ENCODE results near the gene ACOD1.
"Not testable (repeated sequence)": the region's sequence is repeated elsewhere in the genome, so short reads cannot be mapped to it uniquely, and the experiment has no call there.

Gene ACOD1

DNA sequence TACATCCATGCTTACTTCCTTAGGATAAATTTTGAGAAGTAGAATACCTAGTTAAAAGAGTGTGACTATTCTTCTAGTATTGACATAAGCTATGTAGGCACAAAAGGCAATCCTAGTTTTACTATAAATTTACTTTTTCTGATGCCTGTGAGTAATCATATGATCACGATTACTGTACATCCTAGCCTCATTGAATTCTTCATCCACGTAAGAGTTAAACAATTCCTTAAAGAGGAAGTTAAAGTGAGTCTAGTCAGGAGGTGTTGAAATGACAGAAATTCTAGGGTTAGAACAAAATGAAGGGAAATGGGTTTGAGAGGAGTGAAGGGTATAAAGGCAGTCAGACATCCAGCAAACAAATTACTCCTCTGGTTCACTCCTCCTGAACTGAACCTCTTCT is at the start of gene ACOD1:
ACOD1 (plus strand) TSS at position 363 of the 400 bp plus-strand sequence. CDS start 48 bp downstream, outside the sequence.
- no peak for DNase-seq (ENCODE audit: low spot score)

DNA sequence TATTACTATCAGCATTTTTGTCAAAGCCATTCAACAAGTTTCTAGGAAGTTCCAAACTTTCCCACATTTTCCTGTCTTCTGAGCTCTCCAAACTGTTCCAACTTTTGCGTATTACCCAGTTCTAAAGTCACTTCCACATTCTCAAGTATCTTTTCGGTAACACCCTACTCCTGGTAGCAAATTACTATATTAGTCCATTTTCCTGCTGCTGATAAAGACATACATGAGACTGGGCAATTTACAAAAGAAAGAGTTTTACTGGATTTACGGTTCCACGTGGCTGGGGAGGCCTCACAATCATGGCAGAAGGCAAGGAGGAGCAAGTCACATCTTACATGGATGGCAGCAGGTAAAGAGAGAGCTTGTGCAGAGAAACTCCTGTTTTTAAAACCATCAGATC is 49.2 kb upstream of the ACOD1 start:
- DNase-seq (ENCODE audit: low spot score), result not testable (repeated sequence)

DNA sequence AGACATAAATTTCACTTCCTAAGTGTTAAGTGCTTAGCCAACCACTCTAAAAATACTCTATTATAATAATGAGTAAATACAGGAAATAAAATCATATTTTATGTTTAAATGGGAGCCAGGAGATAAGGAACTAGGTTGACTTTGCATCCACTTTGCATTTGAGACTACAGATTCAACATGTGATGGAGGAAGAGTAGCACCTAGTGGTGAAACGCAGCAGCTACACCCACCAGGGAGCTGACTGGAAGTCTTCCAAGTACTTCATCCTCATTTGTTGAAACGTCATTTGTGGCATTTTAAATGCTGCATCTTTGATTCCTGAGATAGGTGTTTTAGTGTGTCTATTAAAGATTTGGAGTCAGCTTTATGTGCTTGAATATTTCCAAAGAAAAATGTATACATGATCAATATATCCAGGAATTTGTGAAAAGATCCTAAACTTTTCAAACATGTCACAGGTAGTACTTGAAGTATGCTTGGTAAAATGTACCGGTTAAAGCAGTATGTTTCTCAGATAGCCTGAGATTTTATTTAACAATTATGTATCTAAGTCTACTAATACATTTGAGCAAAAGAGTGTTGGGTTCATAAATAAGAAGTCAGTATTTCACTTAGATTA is 44.7 kb upstream of the ACOD1 start:
- DNase-seq (ENCODE audit: low spot score), result peak; percentile 33

DNA sequence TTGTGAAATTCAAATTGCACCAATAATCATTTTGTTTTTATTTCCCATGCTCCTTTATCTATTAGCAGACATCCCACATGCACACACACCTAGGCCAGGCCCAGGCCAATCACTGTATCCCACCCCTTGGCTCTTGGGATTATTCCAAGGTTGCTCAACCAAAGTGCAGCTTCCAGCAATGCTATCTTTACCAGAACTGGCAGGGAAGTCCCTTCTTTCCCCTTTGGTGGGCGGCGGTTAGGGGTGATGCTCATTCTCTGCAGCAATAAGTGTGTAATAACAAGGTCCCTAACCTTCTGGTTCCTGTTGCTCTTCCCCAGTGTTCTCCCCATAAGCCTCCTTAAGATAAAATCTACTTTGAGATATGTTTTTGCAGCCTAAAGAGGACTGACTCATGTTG is 43.8 kb upstream of the ACOD1 start:
- DNase-seq (ENCODE audit: low spot score), result no peak

DNA sequence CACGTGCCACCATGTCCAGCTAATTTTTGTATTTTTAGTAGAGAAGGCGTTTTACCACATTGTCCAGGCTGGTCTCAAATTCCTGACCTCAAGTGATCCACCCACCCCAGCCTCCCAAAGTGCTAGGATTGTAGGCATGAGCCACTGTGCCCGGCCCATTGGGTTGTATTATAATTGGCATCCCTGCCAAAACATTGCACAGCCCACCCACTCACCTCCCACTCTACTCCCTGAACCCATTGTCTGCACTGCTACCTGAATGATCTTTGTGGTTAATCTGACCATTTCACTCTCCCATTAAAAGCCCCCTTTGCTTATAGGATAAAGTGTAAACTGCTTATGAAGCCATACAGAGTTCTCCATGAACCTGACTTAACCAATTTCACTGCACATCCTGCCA is 35.8 kb upstream of the ACOD1 start:
- no peak for DNase-seq (ENCODE audit: low spot score)

DNA sequence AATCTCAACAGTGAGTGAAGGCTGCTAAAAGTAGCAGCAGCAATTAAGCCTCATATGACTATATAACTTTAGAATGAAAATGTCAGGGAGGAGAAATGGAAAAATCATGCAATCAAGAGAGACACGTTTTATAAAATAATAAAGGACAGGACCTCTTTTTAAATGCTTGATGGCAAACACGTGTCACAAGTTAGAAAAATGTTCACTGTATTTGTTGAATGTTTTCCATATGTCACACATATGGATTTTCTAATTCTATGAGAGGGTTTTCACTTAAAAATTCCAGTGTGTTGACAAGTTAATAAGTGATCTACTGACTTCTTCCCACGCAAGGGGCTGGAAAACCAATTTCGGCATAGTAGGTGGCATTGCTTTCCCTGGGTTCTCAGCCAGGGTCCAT is 34.4 kb upstream of the ACOD1 start:
- no peak for DNase-seq (ENCODE audit: low spot score)

DNA sequence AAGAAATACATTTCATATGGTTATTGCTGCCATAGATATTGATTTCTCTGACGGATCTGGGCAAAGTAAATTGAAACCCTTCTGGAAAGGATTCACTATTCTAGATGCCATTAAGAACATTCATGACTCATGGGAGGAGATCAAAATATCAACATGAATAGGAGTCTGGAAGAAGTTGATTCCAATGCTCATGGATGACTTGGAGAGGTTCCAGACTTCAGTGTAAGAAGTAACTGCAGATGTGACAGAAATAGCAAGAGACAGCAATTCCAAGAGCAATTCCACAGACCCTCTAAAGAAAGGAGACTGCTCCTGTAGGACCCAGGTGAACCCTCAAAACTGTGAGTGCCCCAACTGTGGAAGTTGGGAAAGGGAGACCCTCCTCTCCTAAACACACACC is 31.2 kb upstream of the ACOD1 start:
- no peak for DNase-seq (ENCODE audit: low spot score)

DNA sequence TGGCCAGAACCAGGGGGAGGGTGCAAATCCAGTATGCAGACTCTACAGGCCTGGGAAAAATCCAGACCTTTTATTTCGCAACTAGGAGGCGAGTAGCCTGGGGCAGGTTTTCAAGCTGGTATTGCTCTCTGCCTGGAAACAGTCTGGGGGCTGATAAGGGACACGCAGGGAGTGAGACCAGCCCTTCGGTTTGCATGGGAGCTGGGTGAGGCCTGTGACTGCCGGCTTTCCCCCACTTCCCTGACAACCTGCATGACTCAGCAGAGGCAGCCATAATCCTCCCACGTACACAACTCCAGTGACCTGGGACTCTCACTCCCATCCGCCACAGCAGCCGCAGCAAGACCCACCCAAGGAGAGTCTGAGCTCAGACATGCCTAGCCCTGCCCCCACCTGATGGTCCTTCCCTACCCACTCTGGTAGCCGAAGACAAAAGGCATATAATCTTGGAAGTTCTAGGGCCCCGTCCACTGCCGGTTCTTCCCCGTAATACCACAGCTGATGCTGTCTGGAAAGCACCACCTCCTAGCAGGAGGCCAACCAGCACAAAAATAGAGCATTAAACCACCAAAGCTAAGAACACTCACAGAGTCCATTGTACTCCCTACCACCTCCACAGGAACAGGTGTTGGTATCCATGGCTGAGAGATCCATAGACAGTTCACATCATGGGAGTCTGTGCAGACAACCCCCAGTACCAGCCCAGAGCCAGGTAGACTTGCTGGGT is 30.4 kb upstream of the ACOD1 start:
- DNase-seq (ENCODE audit: low spot score), result not testable (repeated sequence)

DNA sequence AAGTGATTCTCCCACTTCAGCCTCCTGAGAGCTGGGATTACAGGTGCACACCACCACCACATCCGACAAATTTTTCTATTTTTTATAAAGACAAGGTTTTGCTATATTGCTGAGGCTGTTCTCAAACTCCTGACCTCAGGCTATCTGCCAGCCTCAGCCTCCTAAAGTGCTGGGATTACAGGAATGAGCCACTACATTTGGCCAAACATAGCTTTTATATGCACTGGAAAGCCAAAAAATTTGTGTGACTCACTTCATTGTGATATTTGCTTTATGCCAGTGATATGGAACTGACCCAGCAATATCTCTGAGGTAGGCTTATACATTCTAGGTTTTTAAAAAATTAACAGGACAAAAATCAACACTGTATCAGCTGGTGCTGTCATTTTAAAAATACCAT is 26.8 kb upstream of the ACOD1 start:
- no peak for DNase-seq (ENCODE audit: low spot score)

DNA sequence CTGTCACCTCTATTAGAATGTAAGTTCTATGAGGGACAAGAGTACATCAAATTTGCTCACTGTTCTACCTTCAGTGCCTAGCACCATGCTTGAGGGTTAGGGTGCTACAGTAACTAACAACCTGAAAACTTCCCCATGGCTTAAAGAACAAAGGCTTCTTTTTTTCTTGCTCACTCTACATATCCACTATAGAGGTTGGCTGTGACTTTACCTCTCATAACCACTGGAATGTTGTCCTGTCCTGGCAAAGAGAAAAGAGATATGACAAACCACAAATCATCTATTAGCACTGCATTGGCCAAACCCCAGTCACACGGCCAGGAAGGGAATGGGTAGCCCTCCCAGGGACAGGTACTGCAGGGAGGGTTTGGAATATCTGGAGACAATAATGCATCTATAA is 23.2 kb upstream of the ACOD1 start:
- DNase-seq (ENCODE audit: low spot score), result no peak

DNA sequence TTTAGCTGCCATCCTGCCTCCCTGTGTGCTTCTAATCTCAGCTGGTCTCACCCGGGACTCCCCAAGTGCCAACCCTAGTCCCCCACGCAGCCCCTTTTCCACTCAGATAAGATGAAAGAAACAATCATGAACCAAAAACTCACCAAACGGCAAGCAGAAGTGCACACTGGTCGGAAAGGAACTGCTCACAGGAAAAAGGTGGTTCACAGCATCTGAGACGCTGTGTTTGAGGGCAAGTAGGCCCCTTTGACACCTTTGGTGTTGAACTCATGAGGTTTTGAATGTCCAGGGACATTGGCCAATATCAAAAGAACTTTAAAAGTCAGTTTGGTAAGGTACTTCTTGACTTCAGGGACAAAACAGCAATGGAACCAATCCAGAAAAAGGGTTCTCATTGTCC is 20.4 kb upstream of the ACOD1 start:
- no peak for DNase-seq (ENCODE audit: low spot score)

DNA sequence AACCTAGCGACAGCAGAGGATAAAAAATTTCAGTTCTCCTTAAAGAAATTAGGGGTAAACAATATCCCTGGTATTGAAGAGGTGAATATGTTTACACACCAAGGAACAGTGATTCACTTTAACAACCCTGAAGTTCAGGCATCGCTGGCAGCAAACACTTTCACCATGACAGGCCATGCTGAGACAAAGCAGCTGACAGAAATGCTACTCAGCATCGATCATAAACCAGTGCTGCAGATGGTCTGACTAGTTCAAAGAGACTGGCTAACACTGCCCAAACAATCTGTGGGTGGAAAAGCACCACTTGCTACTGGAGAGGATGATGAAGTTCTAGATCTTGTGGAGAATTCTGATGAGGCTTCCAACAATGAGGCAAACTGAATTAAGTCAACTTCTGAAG is 19.9 kb upstream of the ACOD1 start:
- DNase-seq (ENCODE audit: low spot score), result no peak

DNA sequence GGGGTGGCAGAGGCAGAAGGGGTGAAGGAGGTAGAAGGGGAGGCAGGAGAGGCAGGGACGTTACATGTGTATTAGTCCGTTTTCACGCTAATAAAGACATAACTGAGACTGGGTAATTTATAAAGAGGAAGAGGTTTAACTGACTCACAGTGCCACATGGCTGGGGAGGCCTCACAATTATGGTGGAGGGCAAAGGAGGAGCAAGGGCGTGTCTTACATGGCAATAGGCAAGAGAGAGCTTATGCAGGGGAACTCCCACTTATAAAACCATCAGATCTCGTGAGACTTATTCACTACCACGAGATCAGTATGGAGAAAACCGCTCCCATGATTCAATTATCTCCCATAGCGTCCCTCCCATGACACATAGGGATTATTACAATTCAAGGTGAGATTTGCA is 19.0 kb upstream of the ACOD1 start:
- DNase-seq (ENCODE audit: low spot score), result no peak

DNA sequence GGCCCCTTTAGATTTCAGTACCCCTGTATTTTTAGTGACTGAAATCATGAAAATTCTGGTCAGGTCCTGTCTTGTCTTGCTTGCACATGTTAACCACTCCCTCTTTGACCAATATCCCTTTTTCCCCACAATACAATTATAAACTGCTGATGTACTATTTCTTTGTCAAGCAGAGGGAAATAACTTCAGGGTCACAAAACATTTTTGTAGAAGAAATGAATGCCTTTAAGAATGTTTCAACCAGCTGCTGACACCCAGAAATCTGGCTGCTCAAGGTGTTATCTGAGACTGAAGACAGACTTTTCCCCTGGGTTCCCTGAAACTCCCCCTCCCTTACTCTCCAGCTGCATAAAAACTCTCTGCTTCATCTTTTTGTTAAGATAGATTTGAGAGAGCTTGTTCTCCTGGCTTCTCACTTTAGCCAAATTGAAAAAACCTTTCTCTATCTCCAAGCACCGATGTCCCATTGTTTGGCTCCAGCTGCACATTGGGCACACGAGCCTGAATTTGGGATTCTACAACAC is 18.4 kb upstream of the ACOD1 start:
- no peak for DNase-seq (ENCODE audit: low spot score)

DNA sequence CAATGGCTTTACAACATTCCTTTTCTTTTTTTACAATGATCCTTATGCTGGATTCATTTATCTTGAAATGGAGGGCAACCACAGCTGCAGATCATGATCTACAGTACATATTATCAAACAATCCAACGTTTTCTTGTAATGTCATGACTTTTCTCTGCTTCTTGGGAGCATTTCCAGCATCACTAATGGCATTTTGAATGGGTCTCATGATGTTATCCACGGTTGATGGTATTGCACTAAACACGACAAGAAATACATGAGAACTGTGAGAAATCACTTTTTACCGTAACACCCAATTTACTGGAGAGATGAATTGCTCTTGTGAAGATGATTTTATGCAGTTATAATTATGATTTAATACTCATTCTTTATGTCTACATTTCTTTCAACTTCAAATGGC is 16.2 kb upstream of the ACOD1 start:
- DNase-seq (ENCODE audit: low spot score), result no peak

DNA sequence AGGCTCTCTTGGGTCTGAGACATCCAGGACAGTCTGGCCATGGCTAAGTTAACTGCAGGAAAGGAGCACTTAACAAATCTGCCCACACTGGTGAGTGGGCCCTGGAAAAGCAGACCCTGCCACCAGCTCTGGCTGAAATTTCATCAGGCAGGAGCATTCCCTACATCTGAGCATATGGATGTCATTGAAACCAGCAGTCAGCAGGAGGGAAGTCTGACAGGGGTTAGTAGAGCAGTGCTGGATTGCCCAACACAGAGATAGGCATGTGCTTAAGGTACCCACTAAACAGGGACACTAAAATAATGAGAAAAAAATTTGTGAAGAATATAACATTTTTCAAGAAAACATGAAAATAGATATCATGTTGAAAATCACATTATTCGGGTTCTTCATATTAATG is 13.6 kb upstream of the ACOD1 start:
- DNase-seq (ENCODE audit: low spot score), result no peak

DNA sequence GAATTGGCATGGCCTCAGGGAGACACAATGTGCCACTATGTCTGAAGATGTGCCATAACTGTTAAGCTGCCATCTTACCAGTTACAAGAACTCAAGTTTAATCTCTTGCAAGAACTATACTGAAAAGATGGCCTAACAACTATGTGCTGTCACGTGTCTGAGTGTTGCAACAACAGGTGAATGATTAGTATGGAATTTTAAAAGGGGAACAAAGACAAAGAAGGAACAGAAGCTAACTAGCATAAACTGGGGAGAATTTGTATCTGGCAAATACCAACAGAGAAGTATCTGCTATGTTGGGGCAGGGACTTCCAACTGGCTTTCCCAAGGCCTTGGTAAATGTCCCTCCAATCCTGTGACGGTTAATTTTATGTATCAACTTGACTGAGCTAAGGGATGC is 11.5 kb upstream of the ACOD1 start:
- DNase-seq (ENCODE audit: low spot score), result no peak

DNA sequence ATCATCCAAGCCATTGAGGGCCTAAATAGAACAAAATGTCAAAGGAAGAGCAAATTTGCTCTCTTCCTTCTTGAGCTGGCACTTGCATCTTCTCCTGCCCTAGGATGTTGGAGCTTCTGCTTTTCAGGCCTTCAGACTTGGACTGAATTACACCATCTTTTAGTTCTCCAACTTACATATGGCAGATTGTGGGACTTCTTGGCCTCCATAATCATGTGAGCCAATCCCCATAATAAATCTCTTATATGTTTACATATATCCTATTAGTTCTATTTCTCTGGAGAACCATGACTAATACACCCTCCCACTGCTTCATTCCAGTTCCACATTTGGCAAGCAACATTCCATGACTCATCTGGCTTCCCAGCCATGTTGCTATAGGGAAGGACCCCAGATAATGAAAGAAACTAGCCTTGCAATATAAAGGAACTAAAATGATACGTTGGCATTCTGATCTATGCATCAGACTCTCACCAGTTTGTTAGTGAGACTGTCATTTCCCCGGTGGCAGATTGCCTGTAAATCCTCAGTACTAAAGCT is 11.0 kb upstream of the ACOD1 start:
- no peak for DNase-seq (ENCODE audit: low spot score)

DNA sequence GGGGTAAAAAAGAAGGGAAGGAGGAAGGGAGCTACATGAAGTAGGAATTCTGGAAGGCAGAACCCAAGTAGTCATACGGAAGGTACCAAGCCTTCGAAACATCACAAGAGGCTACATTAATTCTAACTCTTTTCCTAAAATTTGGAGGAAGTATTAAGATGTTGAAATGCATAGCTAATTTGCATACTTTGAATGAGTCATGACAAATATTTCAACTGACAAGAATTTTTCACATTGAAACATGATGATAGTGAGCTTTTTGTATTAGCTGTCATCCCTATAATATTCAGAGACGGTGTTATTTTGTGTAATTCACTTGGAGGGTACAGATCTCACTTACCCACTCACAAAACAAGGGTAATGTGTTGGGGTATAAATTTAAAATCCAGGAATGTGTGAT is 9.1 kb upstream of the ACOD1 start:
- no peak for DNase-seq (ENCODE audit: low spot score)

DNA sequence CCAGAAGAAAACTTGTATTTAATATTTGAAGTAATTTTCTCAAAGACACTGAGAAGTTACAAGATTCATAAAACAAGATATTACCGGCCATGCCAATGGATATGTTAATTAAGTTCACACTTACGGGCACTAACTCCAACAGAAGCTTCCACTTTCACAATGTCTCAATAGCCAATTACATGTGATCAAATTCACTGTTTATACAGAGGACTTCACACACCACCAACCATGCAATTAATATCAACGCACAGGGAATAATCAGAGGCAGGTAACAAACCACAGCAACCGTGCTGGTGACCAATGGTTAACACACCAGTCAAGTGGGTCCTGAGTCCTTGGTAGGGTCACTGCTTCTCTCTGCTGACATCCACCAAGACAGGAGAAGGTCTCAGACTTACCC is 5.9 kb upstream of the ACOD1 start:
- no peak for DNase-seq (ENCODE audit: low spot score)

DNA sequence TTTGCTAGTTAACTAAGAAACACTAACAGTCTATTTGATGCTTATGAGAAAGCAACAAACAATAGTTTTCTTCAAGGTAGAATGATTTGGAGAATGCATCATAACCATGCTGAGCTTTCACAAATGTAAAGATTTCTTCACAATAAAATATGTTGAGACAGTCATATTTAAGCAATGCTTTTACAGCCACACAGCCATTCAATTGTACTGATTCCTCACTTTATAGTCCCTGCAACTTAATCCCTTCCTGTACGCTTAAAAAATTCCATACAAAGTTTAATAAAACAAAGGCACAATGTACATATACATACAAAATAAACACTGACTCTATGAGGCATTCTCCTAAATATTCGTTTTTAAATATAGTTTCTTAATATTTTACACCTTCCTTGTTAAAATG is 4.7 kb upstream of the ACOD1 start:
- DNase-seq (ENCODE audit: low spot score), result no peak

DNA sequence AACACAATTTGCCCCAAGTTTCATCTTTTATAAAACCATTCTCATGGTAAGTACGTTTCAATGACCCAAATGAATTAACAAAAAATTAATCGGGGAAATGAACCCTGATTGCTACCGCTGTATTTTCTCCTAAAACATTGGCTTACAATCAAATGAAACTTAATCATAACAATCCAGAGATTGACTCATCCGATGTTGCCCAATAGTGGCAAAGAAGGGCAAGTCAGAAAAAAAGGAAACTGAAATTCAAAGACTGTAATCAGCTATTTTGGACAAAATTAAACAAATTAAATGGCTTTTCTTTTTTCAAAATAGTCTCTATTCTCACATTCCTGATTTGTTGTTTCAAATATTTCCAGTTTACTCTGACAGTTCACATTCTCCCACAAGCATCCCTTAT is 3.9 kb upstream of the ACOD1 start:
- no peak for DNase-seq (ENCODE audit: low spot score)

DNA sequence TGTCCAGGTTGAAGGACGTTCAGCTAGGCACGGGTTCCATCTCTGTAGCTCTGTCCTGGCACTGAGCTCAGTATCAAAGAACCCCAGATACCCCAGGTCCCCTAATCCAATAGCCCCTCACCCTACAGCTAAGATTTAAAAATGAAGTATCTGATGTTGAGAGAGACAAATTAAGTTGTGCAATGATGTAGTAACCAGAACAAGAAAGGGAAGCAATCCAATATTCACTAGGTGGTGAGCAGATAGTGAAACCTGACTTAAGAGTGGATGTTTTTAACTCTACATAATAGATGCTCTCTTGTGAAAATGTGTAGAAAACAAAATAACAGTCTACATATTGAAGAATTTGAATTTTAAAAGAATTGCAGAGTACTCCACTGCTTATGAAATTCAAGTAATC is 1.8 kb downstream of the ACOD1 start:
- DNase-seq (ENCODE audit: low spot score), result no peak

DNA sequence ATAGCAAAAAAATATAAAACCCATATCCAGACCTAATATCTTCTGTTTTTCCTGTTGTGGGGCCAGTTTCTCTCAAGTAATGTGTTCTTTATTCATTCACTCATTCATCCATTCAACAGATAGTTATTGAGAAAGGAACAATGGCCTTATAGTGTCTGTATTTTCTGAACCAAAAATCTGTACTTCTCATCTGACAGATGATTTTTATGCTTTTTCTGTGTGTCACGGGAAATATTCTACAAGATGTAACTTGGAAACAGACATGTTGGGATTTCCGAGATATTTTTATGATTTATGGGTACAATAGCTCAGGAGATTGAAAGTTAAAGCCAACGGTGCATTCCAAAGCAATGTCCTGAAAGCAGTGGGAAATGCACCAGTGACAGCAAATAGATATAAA is 5.7 kb downstream of the ACOD1 start:
- DNase-seq (ENCODE audit: low spot score), result no peak

Data from HuH-7 (cell line).